ENCODE data around the gene INO80E.
A peak's percentile ranks its signal among the peaks of the same experiment; 100 is the strongest.
"Not testable (repeated sequence)": the region's sequence is repeated elsewhere in the genome, so short reads cannot be mapped to it uniquely, and the experiment has no call there.

The INO80E gene

DNA sequence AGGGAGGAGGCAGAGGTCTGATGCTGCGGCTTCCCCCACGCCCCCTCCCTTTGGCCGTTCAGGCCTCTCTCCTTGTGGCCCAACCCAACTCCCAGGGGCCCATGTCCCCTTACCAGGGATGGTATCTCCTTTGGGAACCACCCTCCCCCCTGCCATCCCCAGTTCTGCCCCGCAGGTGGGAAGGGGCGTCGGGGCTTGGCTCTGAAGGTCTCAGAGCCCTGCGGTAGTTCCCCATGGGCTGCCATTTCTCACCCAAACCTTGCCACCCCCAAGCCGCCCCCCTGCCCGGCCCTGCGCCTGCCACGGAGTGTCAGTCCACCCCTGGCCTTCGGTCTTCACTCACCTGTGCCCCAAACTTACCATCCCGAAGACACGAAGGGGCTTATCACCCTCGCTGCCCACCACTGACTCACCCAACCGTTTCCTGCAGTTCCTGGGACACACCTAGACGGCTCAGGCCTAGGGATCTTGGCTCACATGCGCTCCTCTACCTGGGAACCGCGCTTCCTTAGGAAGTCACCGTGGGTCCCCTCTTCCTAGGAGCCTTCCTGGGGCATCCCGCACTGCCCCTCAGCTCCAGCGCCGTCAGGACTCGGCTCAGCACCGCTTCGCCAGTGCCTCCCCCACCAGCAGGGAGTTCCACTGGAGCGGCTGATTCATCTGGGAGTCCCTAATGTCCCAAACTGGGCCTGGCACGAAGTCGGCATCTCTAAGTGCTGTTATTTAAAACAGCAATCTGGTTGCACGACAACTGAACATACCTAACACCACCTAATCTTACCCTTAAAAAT is 15.9 kb downstream of the INO80E start:
- no peak for DNase-seq

DNA sequence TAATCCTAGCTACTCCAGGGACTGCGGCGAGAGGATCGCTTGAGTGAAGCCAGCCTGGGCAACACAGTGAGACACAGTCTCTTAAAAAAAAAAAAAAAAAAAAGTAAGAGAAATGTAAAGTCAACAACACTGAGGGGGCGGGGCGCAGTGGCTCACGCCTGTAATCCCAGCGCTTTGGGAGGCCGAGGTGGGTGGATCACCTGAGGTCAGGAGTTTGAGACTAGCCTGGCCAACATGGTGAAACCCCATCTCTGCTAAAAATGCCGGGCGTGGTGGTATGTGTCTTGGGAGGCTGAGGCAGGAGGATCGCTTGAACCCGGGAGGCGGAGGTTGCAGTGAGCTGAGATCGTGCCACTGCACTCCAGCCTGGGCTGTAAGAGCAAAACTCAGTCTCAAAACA is 16.6 kb downstream of the INO80E start:
- DNase-seq = not testable (repeated sequence)

GRCh38 chr16:30015450-30015849 is 19.4 kb downstream of the INO80E start:
- not testable (repeated sequence) for DNase-seq

- no peak for DNase-seq
Observed at GRCh38 chr16:30016555-30017276, 20.7 kb downstream of the INO80E start.

- no peak for DNase-seq
Observed at GRCh38 chr16:30017277-30017656, 21.2 kb downstream of the INO80E start.

GRCh38 chr16:30017937-30018336 is 21.9 kb downstream of the INO80E start:
- DNase-seq = not testable (repeated sequence)

DNA sequence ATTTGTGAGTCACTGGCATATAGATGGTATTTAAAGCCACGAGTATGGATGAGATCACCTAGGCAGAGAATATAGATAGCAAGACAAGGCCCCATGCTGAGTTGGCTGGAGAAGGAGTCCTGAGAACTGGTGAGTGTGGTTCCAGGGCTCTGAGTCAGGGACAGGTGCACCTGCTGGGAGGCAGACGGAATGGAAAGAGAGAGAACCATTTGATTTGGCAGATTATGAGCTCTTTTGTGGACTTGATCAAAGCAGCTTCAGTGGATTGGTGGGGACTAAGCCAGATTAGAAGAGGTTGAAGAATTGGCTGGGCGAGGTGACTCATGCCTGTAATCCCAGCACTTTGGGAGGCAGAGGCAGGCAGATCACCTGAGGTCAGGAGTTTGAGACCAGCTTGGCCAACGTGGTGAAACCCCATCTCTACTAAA is 22.7 kb downstream of the INO80E start:
- no peak for DNase-seq

DNA sequence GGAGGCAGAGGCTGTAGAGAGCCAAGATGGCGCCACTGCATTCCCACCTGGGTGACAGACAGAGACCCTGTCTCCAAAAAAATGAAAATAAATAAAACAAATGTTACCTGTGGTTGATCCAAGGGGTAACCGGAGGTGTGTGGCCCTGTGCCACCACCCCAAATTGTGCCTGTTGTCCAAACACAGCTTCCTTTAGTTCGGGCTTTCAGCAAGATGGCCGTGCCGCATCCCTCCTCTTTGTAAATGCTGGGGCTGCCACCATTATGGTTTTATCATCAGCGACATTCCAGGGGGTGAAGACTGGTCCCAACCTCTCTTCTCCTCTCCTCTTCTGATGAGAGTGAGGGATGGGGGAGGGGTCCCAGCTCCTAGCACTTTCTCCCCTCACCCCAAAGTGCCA is 26.8 kb downstream of the INO80E start, which contains the start of gene C16orf92:
TSS of gene C16orf92 (plus strand) at position 312 of the 400 bp plus-strand sequence. CDS start 143 bp downstream, outside the sequence.
- DNase-seq = no peak

GRCh38 chr16:30023586-30023985 is 27.5 kb downstream of the INO80E start:
- no peak for DNase-seq

DNA sequence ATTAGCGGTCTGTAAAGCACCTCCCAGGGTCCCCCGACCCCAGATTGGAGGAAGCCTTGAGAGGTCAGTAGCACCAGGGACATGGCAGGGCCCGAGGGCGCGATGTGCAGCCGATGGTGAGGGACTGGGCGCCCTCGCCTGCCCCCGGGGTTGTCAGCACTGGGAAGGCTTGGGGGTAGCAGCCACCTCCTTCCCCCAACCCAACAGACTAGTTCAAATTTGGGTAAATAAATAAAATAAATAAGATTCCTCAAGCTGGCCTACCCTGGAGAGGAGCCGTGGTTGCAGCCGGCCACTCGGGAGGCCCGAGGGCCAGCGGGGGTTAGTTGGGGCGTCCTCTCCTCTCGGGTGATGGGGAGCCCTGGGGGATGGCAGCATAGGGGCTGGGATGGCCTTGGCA is 28.4 kb downstream of the INO80E start:
- DNase-seq = no peak

DNA sequence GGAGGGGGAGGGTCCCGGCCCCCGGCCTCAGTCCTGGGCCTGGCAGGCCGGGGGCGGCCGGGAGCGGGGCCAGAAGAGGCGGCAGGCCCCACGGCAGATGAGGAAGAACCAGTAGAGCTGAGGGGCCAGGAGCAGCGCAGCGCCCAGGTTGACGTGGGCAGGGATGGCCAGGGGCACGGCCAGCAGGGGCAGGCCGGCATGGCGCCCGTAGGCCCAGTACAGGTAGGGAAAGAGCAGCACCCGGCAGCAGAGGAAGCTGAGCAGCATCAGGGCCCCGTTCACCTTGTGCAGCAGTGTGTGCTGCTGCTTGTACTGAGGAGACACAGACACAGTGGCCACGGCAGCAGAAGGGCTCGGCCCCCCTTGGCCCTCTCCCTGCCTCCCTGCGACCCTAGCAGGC is 29.1 kb downstream of the INO80E start:
- DNase-seq = no peak

- DNase-seq = no peak
Observed at GRCh38 chr16:30025574-30025973, 29.5 kb downstream of the INO80E start.

DNA sequence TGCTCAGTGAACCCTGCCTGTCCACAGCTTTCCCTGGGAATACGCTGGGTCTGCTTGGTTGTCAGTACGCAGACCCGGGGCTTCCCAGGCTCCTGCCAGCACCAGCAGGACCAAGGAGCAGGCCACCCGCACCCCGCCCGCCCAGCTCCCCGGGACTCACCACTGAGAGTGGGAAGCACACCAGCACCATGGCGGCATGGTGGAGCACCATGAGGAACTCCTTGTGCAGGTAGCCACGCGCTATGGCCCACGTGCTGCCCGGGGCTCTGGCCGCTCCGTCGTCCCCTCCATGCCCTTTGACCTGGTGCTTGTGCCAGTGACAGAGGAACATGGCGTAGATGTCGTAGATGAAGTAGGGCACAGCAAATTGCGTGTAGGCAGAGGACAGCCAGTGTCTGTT is 30.4 kb downstream of the INO80E start:
- DNase-seq = no peak

DNA sequence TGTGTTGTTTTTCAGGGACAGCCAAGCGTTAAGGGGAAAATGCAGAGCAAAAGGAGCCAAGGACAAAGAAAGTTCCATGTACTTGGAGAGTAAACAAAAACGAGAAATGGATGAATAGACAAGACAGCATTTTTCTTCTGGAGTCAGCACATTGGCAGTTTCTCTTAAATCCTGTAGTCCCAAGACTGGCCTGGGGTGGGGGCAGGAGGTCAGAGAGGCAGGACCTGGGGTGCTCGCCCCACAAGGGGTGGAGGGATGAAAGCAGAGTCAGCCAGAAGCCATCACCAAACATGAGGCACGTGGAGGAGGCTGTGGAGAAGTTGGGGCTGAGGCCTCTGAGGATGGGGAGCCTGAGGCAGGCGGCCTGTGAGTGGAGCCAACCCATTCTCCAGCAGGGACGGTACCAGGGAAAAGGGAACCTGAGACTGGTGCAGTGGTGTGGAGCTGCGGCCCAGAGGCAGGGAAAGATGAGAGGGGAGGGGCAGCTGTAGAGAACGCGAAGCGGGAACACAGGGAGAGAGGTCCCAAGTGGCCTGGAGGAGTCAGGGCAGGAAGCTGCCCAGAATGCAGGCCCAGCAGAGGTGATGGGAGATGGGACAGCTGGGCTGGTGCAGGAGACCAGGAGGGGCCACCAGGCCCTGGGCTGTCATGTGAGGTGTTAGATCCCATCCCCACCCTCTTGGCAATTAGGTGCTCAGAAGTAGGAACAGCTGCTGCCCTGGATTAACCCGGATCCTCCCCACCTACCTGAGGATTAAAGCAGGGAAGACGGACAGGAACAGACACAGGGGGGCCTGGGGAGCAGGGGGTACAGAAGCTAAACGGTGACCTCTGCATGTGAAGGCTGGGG is 31.8 kb downstream of the INO80E start:
- no peak for DNase-seq

DNA sequence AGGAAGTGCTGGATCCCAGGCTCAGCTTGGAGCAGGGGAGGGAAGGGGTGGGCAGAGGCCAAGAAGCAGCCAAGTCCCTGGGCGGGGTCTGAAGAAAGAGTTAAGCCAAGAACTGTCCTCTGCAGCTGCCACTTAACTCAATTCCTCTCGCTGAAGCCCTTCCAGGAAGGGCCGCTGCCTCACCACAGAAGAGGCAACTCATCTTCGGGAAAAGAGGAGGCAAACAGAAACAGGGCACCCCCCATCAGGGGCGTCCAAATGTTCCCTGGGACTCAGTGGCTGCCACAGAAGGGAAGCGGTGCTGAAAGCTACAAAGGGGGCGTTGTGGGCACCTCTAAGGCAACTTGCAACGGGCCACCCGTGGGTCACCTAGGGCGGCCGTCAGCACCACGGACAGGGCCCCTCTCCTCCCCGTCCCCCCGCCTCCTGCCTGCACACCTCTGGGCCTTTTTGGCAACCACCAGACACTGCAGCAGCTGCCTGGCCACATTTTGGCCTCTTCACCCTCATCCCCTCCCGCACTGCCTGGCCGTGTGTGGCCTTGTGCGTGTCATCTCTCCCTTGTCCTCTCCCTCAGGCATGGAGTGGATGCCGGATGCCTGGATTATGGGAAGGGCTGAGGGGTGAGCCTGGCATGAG is 32.5 kb downstream of the INO80E start:
- no peak for DNase-seq

GRCh38 chr16:30030011-30030685 is 34.1 kb downstream of the INO80E start:
- DNase-seq = no peak

GRCh38 chr16:30030841-30031413 is 34.9 kb downstream of the INO80E start, which contains the start of gene TLCD3B:
Gene TLCD3B (minus strand): TSS chr16:30031271. CDS start chr16:30030527, 744 bp downstream.
- no peak for DNase-seq

- DNase-seq = no peak
Observed at GRCh38 chr16:30031477-30031918, 35.5 kb downstream of the INO80E start.

DNA sequence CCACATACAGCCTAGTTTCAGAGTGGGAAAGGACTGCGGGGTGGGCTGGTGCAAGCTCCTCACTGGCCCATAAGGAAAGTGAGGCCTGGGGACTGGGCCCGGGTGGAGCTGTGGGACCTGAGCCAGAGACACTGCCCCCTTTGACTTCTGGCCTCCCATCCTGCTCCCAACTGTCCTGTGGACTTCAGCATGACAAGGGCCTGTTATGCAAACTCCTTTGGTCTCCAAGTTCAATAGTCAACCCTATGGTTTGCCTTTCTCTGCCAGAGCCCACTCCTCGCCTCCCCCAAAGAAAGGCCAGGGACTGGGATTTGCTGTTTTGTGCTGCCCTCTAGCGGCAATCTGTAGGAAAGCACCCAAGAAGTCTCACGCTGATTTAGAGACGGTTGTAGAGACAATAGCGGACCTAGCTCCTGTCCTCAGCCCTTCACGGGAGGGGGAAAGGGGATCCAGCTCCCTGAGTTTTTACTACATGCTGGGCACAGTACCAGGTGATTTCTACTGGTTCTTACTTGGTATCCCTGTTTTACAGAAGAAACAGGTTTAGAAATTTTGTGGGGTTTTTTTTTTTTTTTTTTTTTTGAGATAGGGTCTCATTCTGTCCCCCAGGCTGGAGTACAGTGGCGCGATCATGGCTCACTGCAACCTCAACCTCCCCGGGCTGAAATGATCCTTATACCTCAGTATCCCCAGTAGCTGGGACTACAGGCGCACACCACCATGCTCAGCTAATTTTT is 36.2 kb downstream of the INO80E start:
- peak; percentile 59 for DNase-seq

DNA sequence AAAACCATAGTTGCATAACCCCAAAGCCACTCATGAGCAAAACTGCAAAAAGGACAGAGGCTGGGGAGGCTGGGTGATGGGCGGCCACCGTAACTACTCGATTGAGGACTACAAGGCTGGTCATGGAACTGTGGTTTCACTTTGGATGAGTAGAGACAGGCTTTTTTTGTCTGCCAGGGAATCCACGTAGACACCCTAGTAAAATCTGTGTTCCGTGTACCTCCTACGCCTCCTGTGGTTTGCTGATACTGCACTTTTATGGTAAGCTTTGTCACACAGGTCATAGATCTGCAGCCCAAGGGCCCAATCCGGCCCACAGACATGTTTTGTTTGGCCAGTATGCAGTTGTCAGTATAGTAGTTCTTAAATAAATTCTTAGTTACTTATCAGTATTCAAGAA is 37.2 kb downstream of the INO80E start:
- DNase-seq = no peak

GRCh38 chr16:30040221-30040620 is 44.2 kb downstream of the INO80E start:
- DNase-seq = no peak
